Fibroblast of skin of left quadriceps (primary cell): ENCODE results near the gene TECTA.
"Not testable (repeated sequence)": the region's sequence is repeated elsewhere in the genome, so short reads cannot be mapped to it uniquely, and the experiment has no call there.

Source experiments
- DNase-seq, 2 experiments: peaks; one replicate each; pipeline ENCODE4 v3.0.0-alpha.2; 2013; ENCODE audit warnings: low read depth in 2 of 2

The TECTA gene

GRCh38 chr11:121090145-121090721 is 10.8 kb upstream of the TECTA start:
- no peak for DNase-seq

- DNase-seq = no peak
These were observed 9.4 kb upstream of the TECTA start for GRCh38 chr11:121091492-121092152.

GRCh38 chr11:121095561-121095960 is 5.5 kb upstream of the TECTA start:
- DNase-seq = no peak

GRCh38 chr11:121099364-121099763 is 1.7 kb upstream of the TECTA start:
- no peak for DNase-seq

- DNase-seq = no peak
These were observed 1.2 kb upstream of the TECTA start for GRCh38 chr11:121099885-121100284.

- no peak for DNase-seq
These were observed 3.3 kb downstream of the TECTA start for GRCh38 chr11:121104312-121104762.

- DNase-seq = no peak
These were observed 4.0 kb downstream of the TECTA start for GRCh38 chr11:121105063-121105480.

- no peak for DNase-seq
These were observed 4.6 kb downstream of the TECTA start for GRCh38 chr11:121105481-121106195.

- DNase-seq = no peak
These were observed 5.8 kb downstream of the TECTA start for GRCh38 chr11:121106812-121107211.

- DNase-seq = no peak
These were observed 7.4 kb downstream of the TECTA start for GRCh38 chr11:121108413-121108812.

GRCh38 chr11:121109471-121109870 is 8.4 kb downstream of the TECTA start:
- DNase-seq = no peak

- DNase-seq = no peak
These were observed 9.0 kb downstream of the TECTA start for GRCh38 chr11:121109916-121110586.

GRCh38 chr11:121110871-121111724 is 10.1 kb downstream of the TECTA start:
- no peak for DNase-seq

- peak; percentile 38 to 45 for DNase-seq
These were observed 11.7 kb downstream of the TECTA start for GRCh38 chr11:121112498-121113455.

GRCh38 chr11:121113611-121114010 is 12.6 kb downstream of the TECTA start:
- DNase-seq = no peak

GRCh38 chr11:121115024-121115423 is 14.0 kb downstream of the TECTA start:
- DNase-seq = not testable (repeated sequence)

GRCh38 chr11:121117788-121118187 is 16.7 kb downstream of the TECTA start:
- DNase-seq = no peak

GRCh38 chr11:121119440-121119839 is 18.4 kb downstream of the TECTA start:
- peak in 1 of 2 experiments; percentile 5 for DNase-seq

- DNase-seq = no peak
These were observed 21.3 kb downstream of the TECTA start for GRCh38 chr11:121122328-121122727.

- DNase-seq = no peak
These were observed 22.5 kb downstream of the TECTA start for GRCh38 chr11:121123496-121124069.
